ENCODE data around the gene PAQR5.

DNA sequence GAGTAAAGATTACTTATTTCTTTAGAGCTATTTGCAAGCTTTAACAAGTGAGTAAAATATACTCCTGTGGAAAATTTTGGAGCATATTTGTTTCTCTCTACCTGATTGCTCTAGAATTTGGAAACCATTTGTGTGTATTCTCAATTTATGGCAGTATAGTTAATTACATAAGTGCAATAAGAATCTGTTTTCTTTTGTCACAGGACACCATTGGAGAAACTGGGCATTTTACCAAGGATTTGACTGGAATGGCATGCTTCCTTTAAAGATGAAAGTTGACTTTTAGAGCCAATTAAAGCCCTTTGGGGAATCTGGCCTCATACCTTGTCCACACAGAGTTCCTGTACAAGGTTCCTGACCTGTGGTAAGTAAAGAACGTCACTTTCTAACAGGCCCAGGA lies 38.4 kb downstream of the PAQR5 start:
- TF ChIP-seq CTCF (IDR thresholded peaks at IDR 0.05) (no peak), POLR2A (IDR thresholded peaks at IDR 0.05) (no peak)

Data from body of pancreas (tissue), 4 donors.